GM12864 (cell line): ENCODE results near the gene TRAIP.

ENCODE experiments used
- DNase-seq: peaks from one replicate; pipeline ENCODE4 v3.0.0-alpha.2; 2011; ENCODE audit warnings: low read depth
- H3K4me3 ChIP-seq: 2 replicates; pipeline ENCODE4 v1.5.1; 2011; ENCODE audit warnings: mild to moderate bottlenecking, low read depth, low read length, control low read depth
- CTCF ChIP-seq: IDR thresholded peaks from 2 replicates; pipeline ENCODE4 v1.5.1; 2011; ENCODE audit warnings: low read depth, mild to moderate bottlenecking, moderate library complexity, low read length, control low read depth, inconsistent platforms; ENCODE audit errors: missing control alignments

TRAIP gene

GRCh38 chr3:49882166-49882565, 25.8 kb upstream of the TRAIP start:
- TF ChIP-seq CTCF: no peak
- no peak for DNase-seq
- no peak overlapping the region for H3K4me3 ChIP-seq

DNA sequence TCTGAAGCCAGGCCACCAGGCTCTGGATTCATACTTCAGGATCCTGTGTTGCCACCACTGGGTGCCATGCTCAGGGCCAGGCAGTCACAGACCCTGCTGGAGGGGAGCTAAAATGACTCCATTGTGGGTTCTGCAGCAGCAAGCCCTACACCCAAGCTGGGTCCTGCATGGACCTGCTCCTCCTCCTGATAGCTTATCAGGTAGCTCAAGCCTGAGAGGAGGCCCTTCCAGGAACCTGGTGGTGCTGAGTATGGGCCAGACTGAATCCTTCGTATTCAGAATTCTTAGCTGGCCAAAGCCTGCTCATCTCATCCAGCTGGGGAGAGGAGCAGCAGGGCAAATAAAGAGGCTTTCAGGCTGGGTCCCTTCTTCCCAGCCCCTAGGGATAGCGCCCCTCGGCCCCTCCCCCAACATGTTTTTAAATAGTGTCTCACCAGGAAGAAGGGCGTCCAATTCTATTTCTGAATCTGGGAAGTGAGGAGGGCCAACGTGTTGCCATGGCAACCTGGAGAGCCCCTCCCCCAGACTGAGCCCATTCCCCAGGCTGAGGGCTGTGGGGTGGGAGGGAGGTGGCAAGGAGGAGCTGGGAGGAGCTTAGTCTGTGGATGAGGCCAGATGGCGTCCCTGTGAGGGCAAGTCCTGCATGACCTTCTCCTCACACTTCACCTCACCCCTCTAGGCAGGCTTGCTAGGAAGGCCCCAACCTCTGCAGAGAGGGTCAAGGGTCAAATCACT, 24.4 kb upstream of the TRAIP start:
- no peak for TF ChIP-seq CTCF
- no peak overlapping the region for H3K4me3 ChIP-seq
- DNase-seq: no peak

DNA sequence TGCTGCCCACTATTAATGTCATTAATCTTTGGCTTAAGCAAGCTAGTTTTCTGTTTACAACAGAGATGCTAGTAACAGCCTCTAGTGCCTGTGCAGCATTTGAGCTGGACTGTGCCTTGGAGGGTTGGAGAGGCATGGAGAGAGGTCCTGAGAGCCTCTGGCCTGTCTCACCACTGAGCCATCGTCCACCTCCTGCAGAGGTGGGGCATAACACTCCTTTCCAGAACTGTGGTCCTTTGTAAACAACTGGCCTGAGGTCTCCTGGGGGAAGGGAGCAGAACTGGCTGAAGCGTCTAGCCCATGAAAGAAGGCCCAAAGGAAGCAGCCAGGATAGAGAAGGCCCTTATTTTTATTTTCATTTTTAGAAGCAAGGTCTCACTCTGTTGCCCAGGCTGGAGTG, 23.4 kb upstream of the TRAIP start:
- no peak overlapping the region for H3K4me3 ChIP-seq
- no peak for TF ChIP-seq CTCF
- no peak for DNase-seq

DNA sequence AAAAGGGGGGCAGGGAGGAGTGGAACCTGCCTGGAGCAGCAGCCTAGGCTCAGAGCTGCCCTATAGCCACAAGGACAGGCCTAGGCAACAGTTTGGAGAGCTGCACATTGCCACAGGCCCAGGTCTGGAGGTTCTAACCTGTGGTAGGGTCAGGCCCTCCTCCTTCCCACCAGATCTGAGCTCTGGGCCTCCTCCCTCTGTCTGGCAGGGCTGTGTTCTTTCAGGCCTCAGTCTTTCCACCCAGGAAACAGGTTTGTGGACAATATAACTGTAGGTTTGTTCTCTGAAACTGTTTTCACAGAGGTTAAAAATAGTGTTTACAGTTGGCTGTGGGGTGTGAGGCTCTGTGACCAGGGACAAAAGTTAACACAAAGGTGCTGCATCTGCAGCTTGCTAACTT, 22.3 kb upstream of the TRAIP start:
- DNase-seq: no peak
- no peak for TF ChIP-seq CTCF
- H3K4me3 ChIP-seq: no peak overlapping the region

- TF ChIP-seq CTCF: no peak
- no peak overlapping the region for H3K4me3 ChIP-seq
- DNase-seq: no peak
These were observed 21.4 kb upstream of the TRAIP start for GRCh38 chr3:49877716-49878115.

GRCh38 chr3:49876567-49876966, 20.2 kb upstream of the TRAIP start:
- DNase-seq: no peak
- H3K4me3 ChIP-seq: no peak overlapping the region
- no peak for TF ChIP-seq CTCF

GRCh38 chr3:49873623-49874022, 17.3 kb upstream of the TRAIP start:
- DNase-seq: no peak
- no peak overlapping the region for H3K4me3 ChIP-seq
- no peak for TF ChIP-seq CTCF
